ENCODE measurements around the gene C11orf68. TPM values are rescaled to one million over a fixed set of nuclear protein-coding genes. Genes with fewer than 3 reads are reported as not detected.

C11orf68 gene
- total and polyA plus RNA-seq, 9 of the 15 experiments (the other 6 are each of a cell fraction or from before 2014, with no cell fraction given), result 3.6 to 35.9 (median 12.8) TPM

- no peak for TF ChIP-seq RNF219 (CRISPR knock-in tag; IDR thresholded peaks at IDR 0.05)
- TF ChIP-seq LCOR (CRISPR knock-in tag; IDR thresholded peaks at IDR 0.05), result no peak
- no peak for TF ChIP-seq ZNF133 (CRISPR knock-in tag; IDR thresholded peaks at IDR 0.05)
- TF ChIP-seq FOXO4 (CRISPR knock-in tag; IDR thresholded peaks at IDR 0.05), result no peak
- peak; percentile 16 for TF ChIP-seq NEUROD1 (IDR thresholded peaks at IDR 0.05; ENCODE audit: borderline replicate concordance, low read depth, low read length, partially characterized antibody)
- TF ChIP-seq ZBTB43 (CRISPR knock-in tag; IDR thresholded peaks at IDR 0.05), result no peak
- no peak for TF ChIP-seq RBM17 (IDR thresholded peaks at IDR 0.05; ENCODE audit: borderline replicate concordance, low read depth, low read length)
- peak; percentile 83 for TF ChIP-seq HNRNPL (IDR thresholded peaks at IDR 0.05; ENCODE audit: low read depth, low read length)
- TF ChIP-seq ZC3H8 (IDR thresholded peaks at IDR 0.05), result no peak
- no peak for TF ChIP-seq HCFC1 (IDR thresholded peaks at IDR 0.05; ENCODE audit: low read depth, low read length)
- peak; percentile 60 for TF ChIP-seq KDM5B (IDR thresholded peaks at IDR 0.05; ENCODE audit: insufficient replicate concordance, low read depth, low read length)
- TF ChIP-seq C11orf30 (IDR thresholded peaks at IDR 0.05; ENCODE audit: low read depth), result no peak
- no peak for TF ChIP-seq ZNF766 (CRISPR knock-in tag; conservative IDR thresholded peaks at IDR 0.05)
- no peak for TF ChIP-seq ZBTB49 (CRISPR knock-in tag; IDR thresholded peaks at IDR 0.05; ENCODE audit: borderline replicate concordance)
- TF ChIP-seq ZFP1 (CRISPR knock-in tag; IDR thresholded peaks at IDR 0.05), result no peak
- TF ChIP-seq FOSL1 (tag; conservative IDR thresholded peaks at IDR 0.05), result no peak
- TF ChIP-seq TCF7L2 (IDR thresholded peaks at IDR 0.05; ENCODE audit: low read depth, low read length), result no peak
- no peak for TF ChIP-seq MCM5 (IDR thresholded peaks at IDR 0.05; ENCODE audit: low read depth)
- TF ChIP-seq NCOA2 (IDR thresholded peaks at IDR 0.05; ENCODE audit: partially characterized antibody in 2 of 2), result no peak
- TF ChIP-seq PRPF4 (IDR thresholded peaks at IDR 0.05; ENCODE audit: insufficient read depth, low read depth, low read length, poor library complexity, severe bottlenecking), result no peak
- TF ChIP-seq MECOM (CRISPR knock-in tag; IDR thresholded peaks at IDR 0.05), result no peak
Observed at GRCh38 chr11:65873318-65874156, 45.3 kb downstream of the C11orf68 start (continued).
